H1 (cell line): ENCODE results near the gene SH2D1A. TPM values are rescaled to one million over a fixed set of nuclear protein-coding genes. Genes with fewer than 3 reads are reported as not detected.

Experiments used
- CTCF ChIA-PET: fragments of 300-600 bp; sonication (Branson Sonifier 250); formaldehyde crosslinking; loops from one replicate; lab custom pipeline; 2021; ENCODE audit not compliant: partially characterized antibody; lab: Charles Lee
- POLR2A ChIA-PET: fragments of 300-600 bp; sonication (Branson Sonifier 250); formaldehyde crosslinking; loops from one replicate; lab custom pipeline; 2021; ENCODE audit warnings: inconsistent platforms; ENCODE audit not compliant: partially characterized antibody; lab: Charles Lee
- DNase-seq, 2 experiments: peaks; one replicate each; pipeline versions ENCODE4 v3.0.0 to v3.0.0-alpha.2; 2010 to 2022; ENCODE audit warnings: low spot score in 2 of 2, low read depth in 1 of 2, mixed read lengths in 1 of 2
- FAIRE-seq: peaks from 2 replicates; lab custom pipeline; 2011; peaks lifted over from hg19 to GRCh38; lab: Jason Lieb, UNC
- H2AFZ ChIP-seq: 2 replicates; pipeline ENCODE4 v1.8.1; 2012; ENCODE audit warnings: low read length, inconsistent platforms
- H2AK5ac ChIP-seq: 2 replicates; pipeline ENCODE4 v1.6.1; 2013; ENCODE audit warnings: low read depth, low read length
- H2BK120ac ChIP-seq: replicated peaks from 2 replicates; pipeline ENCODE3; 2013; ENCODE audit warnings: low read depth, low read length, inconsistent platforms
- H2BK12ac ChIP-seq: 2 replicates; pipeline ENCODE4 v1.6.1; 2013; ENCODE audit warnings: low read depth, low read length
- H2BK15ac ChIP-seq: 2 replicates; pipeline ENCODE4 v1.6.1; 2013; ENCODE audit warnings: low read length
- H2BK20ac ChIP-seq: 2 replicates; pipeline ENCODE4 v1.6.1; 2013; ENCODE audit warnings: low read length
- H2BK5ac ChIP-seq: 2 replicates; pipeline ENCODE4 v1.6.1; 2013; ENCODE audit warnings: low read depth, low read length
- H3K14ac ChIP-seq: 2 replicates; pipeline ENCODE4 v1.6.1; 2013; ENCODE audit warnings: inconsistent platforms; ENCODE audit not compliant: insufficient read length
- H3K18ac ChIP-seq: 2 replicates; pipeline ENCODE4 v1.6.1; 2013; ENCODE audit warnings: low read length; ENCODE audit errors: extremely low read depth
- H3K23ac ChIP-seq: 2 replicates; pipeline ENCODE4 v1.6.1; 2013; ENCODE audit warnings: inconsistent platforms; ENCODE audit not compliant: insufficient read length
- H3K23me2 ChIP-seq: 2 replicates; pipeline ENCODE4 v1.6.1; 2013; ENCODE audit warnings: low read depth, low read length
- H3K27ac ChIP-seq: 2 replicates; pipeline ENCODE4 v1.6.1; 2011; ENCODE audit warnings: low read depth, low read length, inconsistent platforms
- H3K27me3 ChIP-seq, 4 experiments: replicated peaks in 1 of 4; 1 replicate in 1 of 4; 2 replicates in 3 of 4; pipeline versions ENCODE4 v1.6.1 to v1.8.1; 2011 to 2013; ENCODE audit warnings: low read length in 3 of 4, mild to moderate bottlenecking in 3 of 4, inconsistent platforms in 2 of 4, mixed read lengths in 2 of 4, moderate library complexity in 1 of 4; ENCODE audit not compliant: control insufficient read depth in 3 of 4, insufficient read depth in 3 of 4; ENCODE audit errors: extremely low read depth in 1 of 4
- H3K36me3 ChIP-seq, 4 experiments: 2 replicates each; pipeline versions ENCODE4 v1.6.1 to v1.8.1; 2011 to 2013; ENCODE audit warnings: mild to moderate bottlenecking in 4 of 4, low read length in 3 of 4, moderate library complexity in 2 of 4, control low read depth in 1 of 4, inconsistent platforms in 1 of 4; ENCODE audit not compliant: insufficient read depth in 4 of 4, control insufficient read depth in 2 of 4
- H3K4ac ChIP-seq: replicated peaks from 2 replicates; pipeline ENCODE3; 2013; ENCODE audit warnings: low read length, low read depth, mixed read lengths, inconsistent platforms; ENCODE audit not compliant: insufficient read length
- H3K4me1 ChIP-seq, 4 experiments: replicated peaks in 1 of 4; 1 replicate in 1 of 4; 2 replicates in 3 of 4; pipeline versions ENCODE4 v1.6.1 to v1.8.1; 2011 to 2013; ENCODE audit warnings: low read length in 3 of 4, inconsistent platforms in 2 of 4, mixed read lengths in 1 of 4; ENCODE audit not compliant: insufficient read depth in 4 of 4, control insufficient read depth in 3 of 4
- H3K4me2 ChIP-seq, 2 experiments: 2 replicates each; pipeline versions ENCODE4 v1.6.1 to v1.8.1; 2011 to 2013; ENCODE audit warnings: low read depth in 2 of 2, low read length in 2 of 2, control low read depth in 1 of 2, inconsistent platforms in 1 of 2, mild to moderate bottlenecking in 1 of 2; ENCODE audit not compliant: insufficient read depth in 1 of 2
- H3K4me3 ChIP-seq, 4 experiments: fragments of 200-600, 300-600 bp in 1 of 4; sonication (generic), shearing (Covaris generic), sonication (Bioruptor Twin) in 1 of 4; 2 replicates each; pipeline versions ENCODE4 v1.5.1 to v1.8.1; 2011 to 2016; ENCODE audit warnings: low read length in 4 of 4, low read depth in 3 of 4, control low read depth in 2 of 4, inconsistent platforms in 2 of 4, mild to moderate bottlenecking in 2 of 4, mixed read lengths in 1 of 4, moderate library complexity in 1 of 4; ENCODE audit not compliant: insufficient read depth in 2 of 4; ENCODE audit errors: extremely low read depth in 1 of 4
- H3K56ac ChIP-seq: replicated peaks from 2 replicates; pipeline ENCODE3; 2013; ENCODE audit warnings: low read depth, mild to moderate bottlenecking, mixed read lengths, low read length, inconsistent platforms; ENCODE audit not compliant: insufficient read length
- H3K79me1 ChIP-seq: 2 replicates; pipeline ENCODE4 v1.6.1; 2013; ENCODE audit warnings: low read depth, low read length, control low read depth
- H3K79me2 ChIP-seq, 2 experiments: 2 replicates each; pipeline versions ENCODE4 v1.6.1 to v1.8.1; 2012 to 2013; ENCODE audit warnings: low read length in 2 of 2, mild to moderate bottlenecking in 2 of 2, inconsistent platforms in 1 of 2; ENCODE audit not compliant: insufficient read depth in 2 of 2, control insufficient read depth in 1 of 2
- H3K9ac ChIP-seq, 4 experiments: replicated peaks in 1 of 4; 1 replicate in 1 of 4; 2 replicates in 3 of 4; pipeline versions ENCODE4 v1.6.1 to v1.8.1; 2011 to 2013; ENCODE audit warnings: low read depth in 3 of 4, low read length in 3 of 4, control low read depth in 2 of 4, mild to moderate bottlenecking in 2 of 4, moderate library complexity in 2 of 4, inconsistent platforms in 1 of 4; ENCODE audit errors: extremely low read depth in 1 of 4
- H3K9me3 ChIP-seq, 2 experiments: 2 replicates each; pipeline versions ENCODE4 v1.6.1 to v1.8.1; 2012 to 2013; ENCODE audit warnings: mild to moderate bottlenecking in 2 of 2, moderate library complexity in 2 of 2, control low read depth in 1 of 2, inconsistent platforms in 1 of 2, low read depth in 1 of 2, low read length in 1 of 2, mixed read lengths in 1 of 2; ENCODE audit not compliant: insufficient read depth in 2 of 2
- H4K20me1 ChIP-seq, 2 experiments: replicated peaks in 1 of 2; 2 replicates each; pipeline versions ENCODE3 to v1.8.1; 2011 to 2013; ENCODE audit warnings: inconsistent platforms in 2 of 2, low read length in 2 of 2, mild to moderate bottlenecking in 1 of 2; ENCODE audit not compliant: insufficient read depth in 2 of 2, control insufficient read depth in 1 of 2
- H4K5ac ChIP-seq: 2 replicates; pipeline ENCODE4 v1.6.1; 2013; ENCODE audit warnings: low read length, low read depth, mixed read lengths, inconsistent platforms; ENCODE audit not compliant: insufficient read length
- H4K8ac ChIP-seq: 2 replicates; pipeline ENCODE4 v1.8.0; 2013; ENCODE audit warnings: mild to moderate bottlenecking, moderate library complexity, low read length, inconsistent platforms; ENCODE audit not compliant: insufficient read depth; ENCODE audit errors: extremely low read depth
- H4K91ac ChIP-seq: replicated peaks from 2 replicates; pipeline ENCODE3; 2013; ENCODE audit warnings: low read length, mixed read lengths, inconsistent platforms; ENCODE audit not compliant: insufficient read length
- BACH1 ChIP-seq: IDR thresholded peaks from 2 replicates; pipeline ENCODE4 v1.6.1; 2012; ENCODE audit warnings: low read length, improper control_type of control experiment
- BCL11A ChIP-seq, 2 experiments: IDR thresholded peaks; one replicate each; pipeline ENCODE4 v1.6.1; 2011; ENCODE audit warnings: low read depth in 2 of 2, low read length in 2 of 2, mild to moderate bottlenecking in 2 of 2
- BRCA1 ChIP-seq: IDR thresholded peaks from 2 replicates; pipeline ENCODE4 v1.6.1; 2012; ENCODE audit warnings: low read depth, low read length, improper control_type of control experiment
- CHD1 ChIP-seq: IDR thresholded peaks from 2 replicates; pipeline ENCODE4 v1.6.1; 2012; ENCODE audit warnings: low read depth, low read length, improper control_type of control experiment
- KDM4A ChIP-seq: IDR thresholded peaks from one replicate; pipeline ENCODE4 v1.7.1; 2012; ENCODE audit warnings: low read depth, mild to moderate bottlenecking, moderate library complexity, low read length, inconsistent platforms; ENCODE audit not compliant: severe bottlenecking
- POLR2A ChIP-seq, 2 experiments: IDR thresholded peaks; 1 replicate in 1 of 2; 2 replicates in 1 of 2; pipeline ENCODE4 v1.6.1; 2011; ENCODE audit warnings: low read depth in 2 of 2, low read length in 2 of 2, mild to moderate bottlenecking in 2 of 2; ENCODE audit errors: control extremely low read depth in 1 of 2
- POLR2AphosphoS5 ChIP-seq: IDR thresholded peaks from 2 replicates; pipeline ENCODE4 v1.6.1; 2011; ENCODE audit warnings: low read depth, low read length
- RXRA ChIP-seq: IDR thresholded peaks from 2 replicates; pipeline ENCODE4 v1.6.1; 2011; ENCODE audit warnings: low read depth, mild to moderate bottlenecking, low read length, moderate library complexity; ENCODE audit not compliant: insufficient read depth
- SRF ChIP-seq: IDR thresholded peaks from 2 replicates; pipeline ENCODE4 v1.6.1; 2011; ENCODE audit warnings: mild to moderate bottlenecking, low read depth, low read length, moderate library complexity
- SUZ12 ChIP-seq: fragments of 200-600 bp; sonication (generic); IDR thresholded peaks from 2 replicates; pipeline ENCODE4 v1.6.1; 2012; ENCODE audit warnings: mild to moderate bottlenecking, inconsistent platforms, low read length, moderate library complexity, mixed read lengths
- TBP ChIP-seq: IDR thresholded peaks from 2 replicates; pipeline ENCODE4 v1.6.1; 2011; ENCODE audit warnings: low read depth, low read length, improper control_type of control experiment
- WGBS, 2 experiments: shearing (Covaris generic) in 1 of 2; methylation state at CpG; one replicate each; pipeline versions ENCODE4 v1.1.6 to v1.1.7; 2013 to 2015; ENCODE audit warnings: low lambda C conversion rate in 2 of 2, mixed read lengths in 2 of 2, inconsistent platforms in 1 of 2, low coverage in 1 of 2, missing lambda C conversion rate in 1 of 2; ENCODE audit not compliant: insufficient replicate concordance in 2 of 2, insufficient coverage in 1 of 2, insufficient read length in 1 of 2; ENCODE audit errors: extremely low coverage in 1 of 2, missing lambda C conversion rate in 1 of 2; 5-methylcytosine and 5-hydroxymethylcytosine counted together
- polyA plus RNA-seq, 7 experiments: library from polyadenylated mRNA; depleted of rRNA in 3 of 7; stranded (reverse) in 5 of 7; unstranded in 2 of 7; fragments of >200 nt in 5 of 7; fragments of 200-250 nt in 2 of 7; gene quantifications; 1 replicate in 5 of 7; 2 replicates in 1 of 7; 4 replicates in 1 of 7; pipeline versions ENCODE4 v1.2.1 to v1.2.3, GENCODE V29; 2011 to 2013; ENCODE audit warnings: missing spikeins in 2 of 7, mixed read lengths in 2 of 7
- total RNA-seq: library from RNA; stranded (reverse); fragmentation: NEBNext Ultra II Directional; extraction: Animal tissue kit (Norgen Biotek cat#: 25700); gene quantifications from 2 replicates; pipeline ENCODE4 v1.2.1, GENCODE V29; 2021
- TF ChIP-seq, protein P1 (sequence below): IDR thresholded peaks from 2 replicates; pipeline ENCODE4 v1.6.1; 2011; ENCODE audit warnings: low read length, improper control_type of control experiment

SH2D1A gene
- total and polyA plus RNA-seq, 2 of the 8 experiments (the other 6 are each of a cell fraction or from before 2014, with no cell fraction given), result not detected

DNA sequence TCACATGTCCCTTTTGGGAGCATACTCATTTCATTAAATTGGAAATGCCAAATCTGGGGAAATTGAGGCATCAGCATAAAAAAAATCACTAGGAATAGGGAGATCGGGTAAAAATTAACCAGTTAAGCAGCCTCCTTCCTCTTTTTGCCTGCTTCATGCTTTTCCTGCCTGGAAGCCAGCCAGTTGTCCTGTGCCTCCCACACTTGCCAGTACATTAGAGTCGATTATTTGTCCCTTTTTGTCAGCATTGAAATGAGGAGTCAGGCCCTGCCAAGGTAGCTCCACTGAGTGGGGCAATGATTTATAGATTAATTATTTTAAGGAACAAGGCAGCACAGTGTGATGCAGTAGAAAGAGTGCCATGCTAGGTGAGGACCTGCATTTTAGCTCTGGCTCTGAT, 55.3 kb downstream of the SH2D1A start:
- H3K23ac ChIP-seq, result no peak overlapping the region
- ChIA-PET CTCF (no interaction called here), POLR2A (no interaction called here)
- no peaks in the 10 kb centered on the region for H3K23me2 ChIP-seq
- no peak overlapping the region for H2BK15ac ChIP-seq
- no peak overlapping the region for H4K5ac ChIP-seq
- no peaks in the 10 kb centered on the region for H4K20me1 ChIP-seq
- no peak overlapping the region for H4K8ac ChIP-seq
- H3K56ac ChIP-seq, result no peak overlapping the region
- no peaks in the 10 kb centered on the region for H3K36me3 ChIP-seq
- H3K4me1 ChIP-seq, result no peaks in the 10 kb centered on the region
- H3K79me2 ChIP-seq, result no peaks in the 10 kb centered on the region
- H3K14ac ChIP-seq, result no peak overlapping the region
- H3K27ac ChIP-seq, result no peak overlapping the region
- H2BK20ac ChIP-seq, result no peak overlapping the region
- WGBS, 2 experiments, result 78% methylated on average over 2 of the region's 2 CpGs; no CpG with 5 or more reads in 1 of the 2 experiments
- no peak overlapping the region for H2AFZ ChIP-seq
- no peak overlapping the region for H2BK120ac ChIP-seq
- no peak overlapping the region for H3K18ac ChIP-seq
- H3K4me3 ChIP-seq, result no peak overlapping the region
- H3K4me2 ChIP-seq, result no peak overlapping the region
- DNase-seq (no peak), FAIRE-seq (no peak)
- H2BK5ac ChIP-seq, result no peak overlapping the region
- TF ChIP-seq POLR2AphosphoS5, result no peak
- TF ChIP-seq KDM4A, result no peak
- no peak for TF ChIP-seq POLR2A (IDR thresholded peaks at IDR 0.05; ENCODE audit: control extremely low read depth in 1 of 2, low read depth in 2 of 2, low read length in 2 of 2)
- no peak for TF ChIP-seq BACH1
- TF ChIP-seq, protein P1, sequence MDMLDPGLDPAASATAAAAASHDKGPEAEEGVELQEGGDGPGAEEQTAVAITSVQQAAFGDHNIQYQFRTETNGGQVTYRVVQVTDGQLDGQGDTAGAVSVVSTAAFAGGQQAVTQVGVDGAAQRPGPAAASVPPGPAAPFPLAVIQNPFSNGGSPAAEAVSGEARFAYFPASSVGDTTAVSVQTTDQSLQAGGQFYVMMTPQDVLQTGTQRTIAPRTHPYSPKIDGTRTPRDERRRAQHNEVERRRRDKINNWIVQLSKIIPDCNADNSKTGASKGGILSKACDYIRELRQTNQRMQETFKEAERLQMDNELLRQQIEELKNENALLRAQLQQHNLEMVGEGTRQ, result no peak
- TF ChIP-seq TBP, result no peak
- no peak for TF ChIP-seq SRF
- no peak for TF ChIP-seq BRCA1
- TF ChIP-seq CHD1, result no peak
- TF ChIP-seq SUZ12, result no peak
- TF ChIP-seq RXRA, result no peak
- TF ChIP-seq BCL11A (IDR thresholded peaks at IDR 0.05; ENCODE audit: low read depth in 2 of 2, low read length in 2 of 2), result no peak
- no peaks in the 10 kb centered on the region for H3K9me3 ChIP-seq
- no peak overlapping the region for H2BK12ac ChIP-seq
- H2AK5ac ChIP-seq, result no peak overlapping the region
- no peak overlapping the region for H3K9ac ChIP-seq
- no peaks in the 10 kb centered on the region for H3K79me1 ChIP-seq
- no peak overlapping the region for H4K91ac ChIP-seq
- H3K4ac ChIP-seq, result no peak overlapping the region
- H3K27me3 ChIP-seq, result no peaks in the 10 kb centered on the region
